Keratinocyte (primary cell): ENCODE measurements around the gene PRPF39. TPM values are rescaled to one million over a fixed set of nuclear protein-coding genes. Genes with fewer than 3 reads are reported as not detected.

Experiments
- DNase-seq: peaks from one replicate; pipeline ENCODE4 v3.0.0-alpha.2; 2011; ENCODE audit warnings: low read depth, missing footprints, low spot score
- FAIRE-seq: peaks from 2 replicates; lab custom pipeline; 2011; peaks lifted over from hg19 to GRCh38; lab: Jason Lieb, UNC
- H2AFZ ChIP-seq: 2 replicates; pipeline ENCODE4 v1.6.0; 2012; ENCODE audit warnings: low read length, control low read depth, inconsistent platforms; ENCODE audit not compliant: control insufficient read depth
- H3K27ac ChIP-seq: 2 replicates; pipeline ENCODE4 v1.5.1; 2011; ENCODE audit warnings: low read length; ENCODE audit not compliant: control insufficient read depth, insufficient read depth
- H3K27me3 ChIP-seq: 3 replicates; pipeline ENCODE4 v1.6.0; 2011; ENCODE audit warnings: low read length; ENCODE audit not compliant: control insufficient read depth, insufficient read depth; ENCODE audit errors: extremely low read depth
- H3K36me3 ChIP-seq, 2 experiments: 2 replicates in 1 of 2; 3 replicates in 1 of 2; pipeline ENCODE4 v1.5.1; 2011; ENCODE audit warnings: low read length in 2 of 2, mild to moderate bottlenecking in 1 of 2; ENCODE audit not compliant: control insufficient read depth in 2 of 2, insufficient read depth in 2 of 2; ENCODE audit errors: extremely low read depth in 1 of 2
- H3K4me1 ChIP-seq: 3 replicates; pipeline ENCODE4 v1.5.1; 2011; ENCODE audit warnings: low read length; ENCODE audit not compliant: control insufficient read depth, insufficient read depth; ENCODE audit errors: extremely low read depth
- H3K4me2 ChIP-seq: 3 replicates; pipeline ENCODE4 v1.6.0; 2011; ENCODE audit warnings: low read depth, low read length; ENCODE audit not compliant: control insufficient read depth, insufficient read depth; ENCODE audit errors: extremely low read depth
- H3K4me3 ChIP-seq, 3 experiments: fragments of 200-600 bp in 1 of 3; sonication (generic) in 1 of 3; 2 replicates in 2 of 3; 3 replicates in 1 of 3; pipeline ENCODE4 v1.5.1; 2011 to 2016; ENCODE audit warnings: low read length in 3 of 3, mild to moderate bottlenecking in 3 of 3, control low read depth in 2 of 3, inconsistent platforms in 1 of 3, low read depth in 1 of 3, mixed read lengths in 1 of 3, mixed run types in 1 of 3, moderate library complexity in 1 of 3; ENCODE audit not compliant: control insufficient read depth in 2 of 3, insufficient read depth in 2 of 3; ENCODE audit errors: extremely low read depth in 1 of 3
- H3K79me2 ChIP-seq: 2 replicates; pipeline ENCODE4 v1.6.0; 2012; ENCODE audit warnings: low read length; ENCODE audit not compliant: control insufficient read depth, insufficient read depth
- H3K9ac ChIP-seq: 3 replicates; pipeline ENCODE4 v1.6.0; 2011; ENCODE audit warnings: low read length; ENCODE audit not compliant: control insufficient read depth, insufficient read depth; ENCODE audit errors: extremely low read depth
- H3K9me1 ChIP-seq: 3 replicates; pipeline ENCODE4 v1.6.0; 2011; ENCODE audit warnings: low read length; ENCODE audit not compliant: control insufficient read depth, insufficient read depth; ENCODE audit errors: extremely low read depth
- H3K9me3 ChIP-seq: 2 replicates; pipeline ENCODE4 v1.5.1; 2012; ENCODE audit warnings: low read depth, low read length; ENCODE audit not compliant: control insufficient read depth
- H4K20me1 ChIP-seq: 3 replicates; pipeline ENCODE4 v1.6.0; 2011; ENCODE audit warnings: low read length; ENCODE audit not compliant: control insufficient read depth, insufficient read depth; ENCODE audit errors: extremely low read depth
- CTCF ChIP-seq, 3 experiments: IDR thresholded peaks in 1 of 3; conservative IDR thresholded peaks in 1 of 3; optimal IDR thresholded peaks in 1 of 3; 2 replicates in 2 of 3; 3 replicates in 1 of 3; pipeline versions ENCODE3 to v1.5.1; 2011; ENCODE audit warnings: low read length in 3 of 3, mild to moderate bottlenecking in 3 of 3, moderate library complexity in 2 of 3, control low read depth in 1 of 3, inconsistent platforms in 1 of 3; ENCODE audit not compliant: insufficient read depth in 2 of 3; ENCODE audit errors: extremely low read depth in 1 of 3
- EZH2 ChIP-seq: IDR thresholded peaks from one replicate; pipeline ENCODE4 v1.6.1; 2012; ENCODE audit warnings: inconsistent platforms, mild to moderate bottlenecking, low read length, moderate library complexity
- dilution Hi-C: fragments of 300-500 bp; cut with MboI; formaldehyde crosslinking; loops from one replicate; pipeline ENCODE4 v1.7.0; 2020; ENCODE audit warnings: low sequenced_read_pairs; ENCODE audit not compliant: extremely low pct_ligation_motif_present
- polyA plus RNA-seq, 5 experiments: library from polyadenylated mRNA; depleted of rRNA in 3 of 5; stranded (reverse) in 3 of 5; stranded (forward) in 1 of 5; unstranded in 1 of 5; fragments of >200 nt; gene quantifications; 1 replicate in 1 of 5; 2 replicates in 3 of 5; 3 replicates in 1 of 5; pipeline versions ENCODE4 v1.2.1 to v1.2.3, GENCODE V29; 2011 to 2012; ENCODE audit warnings: missing spikeins in 2 of 5, low read depth in 1 of 5, low replicate concordance in 1 of 5

PRPF39 gene
- polyA plus RNA-seq, 1 donor (not counting 4 experiments of a cell fraction or from before 2014, with no cell fraction given), result 45.5 TPM

- Histone ChIP-seq H3K4me2 (peak overlapping the region; percentile 91), H3K79me2 (peaks cover 50% of the 10 kb centered on the region), H3K27ac (peak overlapping the region; percentile 88), H3K9me1 (no peaks in the 10 kb centered on the region), H3K4me3 (peak overlapping the region; percentile 87 to 99 (median 95)), H4K20me1 (no peaks in the 10 kb centered on the region), H2AFZ (peak overlapping the region; percentile 98), H3K9ac (peak overlapping the region; percentile 96), H3K9me3 (no peaks in the 10 kb centered on the region), H3K4me1 (peaks cover 19% of the 10 kb centered on the region), H3K36me3 (no peaks in the 10 kb centered on the region), H3K27me3 (no peaks in the 10 kb centered on the region)
- no peak for DNase-seq
- dilution Hi-C loops, result no loop called here
- no peak for FAIRE-seq
- no peak for TF ChIP-seq CTCF (optimal IDR thresholded peaks at IDR 0.05 in 1 of 3, IDR thresholded peaks at IDR 0.05 in 1 of 3, conservative IDR thresholded peaks at IDR 0.05 in 1 of 3; ENCODE audit: extremely low read depth in 1 of 3, insufficient read depth in 2 of 3, low read length in 3 of 3)
Measured at GRCh38 chr14:45133683-45134050, 49.8 kb downstream of the PRPF39 start.

- peak within 1 kb of the TSS; percentile 87 to 99 (median 95) for H3K4me3 ChIP-seq
- DNase-seq (peak; percentile 89), FAIRE-seq (peak; percentile 78)
- H3K9me3 ChIP-seq, result no peaks in the 10 kb centered on the region
- peaks cover 23% of the 10 kb centered on the region for H3K4me1 ChIP-seq
- peak within 1 kb of the TSS; percentile 96 for H3K9ac ChIP-seq
- no peaks in the 10 kb centered on the region for H3K9me1 ChIP-seq
- H3K27me3 ChIP-seq, result no peaks in the 10 kb centered on the region
- no peaks in the 10 kb centered on the region for H3K36me3 ChIP-seq
- peak within 1 kb of the TSS; percentile 98 for H2AFZ ChIP-seq
- dilution Hi-C loops, result no loop called here
- peak within 1 kb of the TSS; percentile 92 for H3K27ac ChIP-seq
- H3K4me2 ChIP-seq, result peak within 1 kb of the TSS; percentile 96
- no peaks in the 10 kb centered on the region for H4K20me1 ChIP-seq
- TF ChIP-seq CTCF (optimal IDR thresholded peaks at IDR 0.05 in 1 of 3, IDR thresholded peaks at IDR 0.05 in 1 of 3, conservative IDR thresholded peaks at IDR 0.05 in 1 of 3; ENCODE audit: extremely low read depth in 1 of 3, insufficient read depth in 2 of 3, low read length in 3 of 3) (peak in 1 of 3 experiments; percentile 20), EZH2 (no peak)
- peaks cover 56% of the 10 kb centered on the region for H3K79me2 ChIP-seq
Measured at GRCh38 chr14:45134051-45134958, 50.4 kb downstream of the PRPF39 start, which contains the start of gene FKBP3. Gene FKBP3 (minus strand): TSS chr14:45134481. CDS start chr14:45134456, 25 bp downstream.
